ENCODE measurements around the gene LRMDA. TPM values are rescaled to one million over a fixed set of nuclear protein-coding genes. Genes with fewer than 3 reads are reported as not detected.

Gene LRMDA
- total RNA-seq, 4 donors from 2014 or later = 9.8 to 18.6 (median 15.8) TPM

DNA sequence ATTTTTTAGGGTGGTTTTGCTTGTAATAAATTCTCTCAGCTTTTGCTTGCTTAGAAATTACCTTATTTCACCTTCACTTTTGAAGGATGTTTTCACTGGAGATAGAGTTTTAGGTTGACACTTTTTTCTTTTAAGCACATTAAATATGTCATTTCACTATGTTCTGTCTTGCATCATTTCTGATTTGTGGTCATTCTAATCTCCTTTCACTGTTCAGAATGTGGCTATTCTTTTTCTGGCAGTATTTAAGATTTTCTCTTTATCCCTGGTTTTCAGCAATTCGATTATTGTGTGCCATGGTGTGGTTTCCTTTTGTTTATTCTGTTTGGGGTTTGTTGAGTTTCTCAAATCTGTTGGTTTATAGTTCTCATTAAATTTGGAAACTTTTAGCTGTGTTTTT lies 1140.6 kb downstream of the LRMDA start:
- no peaks in the 10 kb centered on the region for H3K27me3 ChIP-seq
- DNase-seq (ENCODE audit: low spot score in 2 of 2) = no peak
- no peak overlapping the region for H3K4me3 ChIP-seq
- H3K27ac ChIP-seq = no peak overlapping the region
- no peaks in the 10 kb centered on the region for H3K4me1 ChIP-seq
- WGBS, 2 donors = 70 to 83% methylated on average over 1 of the region's 1 CpG
- TF ChIP-seq EP300 (IDR thresholded peaks at IDR 0.05) (no peak), CTCF (IDR thresholded peaks at IDR 0.05) (no peak), POLR2A (IDR thresholded peaks at IDR 0.05) (no peak)
- peaks cover 0 to 16% (median 4%) of the 10 kb centered on the region in 4 donors for H3K9me3 ChIP-seq
- peaks cover 0 to 3% (median 0%) of the 10 kb centered on the region in 3 donors for H3K36me3 ChIP-seq

DNA sequence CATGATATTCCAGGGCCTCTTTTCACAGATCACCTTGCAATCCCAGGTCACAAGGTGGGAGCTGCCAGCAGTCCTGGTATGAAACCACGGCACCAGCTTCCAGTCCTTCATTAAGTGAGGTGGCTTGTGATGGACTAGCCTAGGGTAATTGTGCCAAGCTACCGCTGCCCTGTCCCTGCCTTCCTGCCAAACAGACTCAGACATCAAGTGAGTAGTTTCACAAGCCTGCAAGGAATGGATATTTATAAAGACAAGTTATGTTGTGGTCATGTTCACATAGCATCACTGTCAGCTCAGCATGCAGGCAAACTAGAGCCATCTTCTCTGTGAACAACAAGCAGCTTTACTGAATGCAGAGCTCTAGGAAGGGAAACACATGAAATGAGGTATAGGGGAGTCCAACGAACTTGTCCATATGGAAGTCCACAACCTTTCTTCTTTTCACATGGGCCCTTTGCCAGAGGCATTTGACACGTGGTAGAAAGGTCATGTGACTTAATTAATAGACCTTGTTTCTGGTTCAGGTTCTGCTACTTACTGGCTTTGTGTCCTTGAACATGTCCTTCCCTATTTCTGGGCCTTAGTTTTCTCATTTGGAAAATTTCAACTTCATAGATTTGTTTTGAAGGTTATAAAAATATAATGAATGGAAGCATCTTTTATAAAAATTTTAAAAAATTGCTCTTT lies 1145.0 kb downstream of the LRMDA start:
- H3K27ac ChIP-seq = no peak overlapping the region
- DNase-seq (ENCODE audit: low spot score in 2 of 2) = no peak
- WGBS, 2 donors = 61 to 68% methylated on average over 4 of the region's 4 CpGs

GRCh38 chr10:76577455-76577854 lies 1146.0 kb downstream of the LRMDA start:
- Histone ChIP-seq H3K27ac (no peak overlapping the region), H3K4me1 (no peaks in the 10 kb centered on the region), H3K9me3 (peaks cover 0 to 16% (median 4%) of the 10 kb centered on the region in 4 donors), H3K36me3 (peaks cover 0 to 3% (median 0%) of the 10 kb centered on the region in 3 donors), H3K4me3 (no peak overlapping the region), H3K27me3 (no peaks in the 10 kb centered on the region)
- TF ChIP-seq CTCF (IDR thresholded peaks at IDR 0.05) (no peak), EP300 (IDR thresholded peaks at IDR 0.05) (no peak), POLR2A (IDR thresholded peaks at IDR 0.05) (no peak)
- DNase-seq (ENCODE audit: low spot score in 2 of 2) = no peak
- WGBS, 2 donors = 94 to 100% methylated on average over 2 of the region's 2 CpGs

More for the DNA sequence above, 1145.0 kb downstream of the LRMDA start:
- H3K27me3 ChIP-seq = no peaks in the 10 kb centered on the region
- H3K36me3 ChIP-seq = peaks cover 0 to 3% (median 0%) of the 10 kb centered on the region in 3 donors
- TF ChIP-seq CTCF (IDR thresholded peaks at IDR 0.05) = no peak
- TF ChIP-seq EP300 (IDR thresholded peaks at IDR 0.05) = no peak
- TF ChIP-seq POLR2A (IDR thresholded peaks at IDR 0.05) = no peak
- H3K4me3 ChIP-seq = no peak overlapping the region
- H3K9me3 ChIP-seq = peaks cover 0 to 16% (median 4%) of the 10 kb centered on the region in 4 donors
- no peaks in the 10 kb centered on the region for H3K4me1 ChIP-seq

DNA sequence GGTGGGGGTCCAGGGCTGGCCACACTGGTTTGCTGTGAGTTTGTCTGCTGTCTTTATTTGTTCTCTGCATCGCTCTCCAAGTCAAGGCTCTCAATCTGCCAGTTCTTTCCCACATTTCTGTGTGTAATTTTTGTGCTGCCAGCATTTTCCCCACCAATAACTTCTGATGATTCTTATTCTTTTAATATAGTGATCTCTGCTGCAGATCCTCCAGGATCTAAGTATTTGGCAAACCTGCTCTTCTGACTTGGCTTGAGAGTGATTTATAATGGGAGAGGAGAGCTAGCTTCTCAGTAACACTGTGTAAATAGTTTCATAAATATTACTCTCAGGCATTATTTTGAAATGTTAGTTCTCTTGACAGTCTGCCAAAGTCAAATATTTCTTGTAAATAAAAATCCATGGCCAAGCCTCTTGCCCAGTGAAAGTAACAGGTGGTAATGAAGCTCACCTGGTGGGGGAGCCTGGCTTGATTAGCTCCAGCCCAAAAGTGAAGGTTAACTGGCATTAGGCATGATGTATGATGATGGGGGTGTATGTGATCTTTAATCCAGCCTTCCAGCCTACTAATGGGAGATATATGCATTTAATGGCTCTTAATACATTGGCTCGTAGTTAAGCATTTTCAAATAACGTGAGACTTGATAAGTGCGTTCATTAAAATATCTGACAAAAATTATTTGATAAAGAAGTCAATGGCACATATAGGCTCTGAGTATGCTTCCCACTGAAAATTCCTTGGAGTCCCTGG lies 1150.3 kb downstream of the LRMDA start:
- Histone ChIP-seq H3K36me3 (no peaks in the 10 kb centered on the region), H3K27me3 (no peaks in the 10 kb centered on the region), H3K9me3 (no peaks in the 10 kb centered on the region), H3K27ac (no peak overlapping the region), H3K4me3 (no peak overlapping the region), H3K4me1 (no peaks in the 10 kb centered on the region)
- TF ChIP-seq POLR2A (IDR thresholded peaks at IDR 0.05) = no peak
- no peak for TF ChIP-seq CTCF (IDR thresholded peaks at IDR 0.05)
- no peak for TF ChIP-seq EP300 (IDR thresholded peaks at IDR 0.05)
- no peak for DNase-seq (ENCODE audit: low spot score in 2 of 2)
- WGBS, 2 donors = 89 to 93% methylated on average over 4 of the region's 4 CpGs

- Histone ChIP-seq H3K27ac (no peak overlapping the region), H3K36me3 (no peaks in the 10 kb centered on the region), H3K4me3 (no peak overlapping the region), H3K27me3 (no peaks in the 10 kb centered on the region), H3K9me3 (no peaks in the 10 kb centered on the region), H3K4me1 (no peaks in the 10 kb centered on the region)
- WGBS, 2 donors = 94 to 100% methylated on average over 1 of the region's 1 CpG
- no peak for DNase-seq (ENCODE audit: low spot score in 2 of 2)
- TF ChIP-seq EP300 (IDR thresholded peaks at IDR 0.05) = no peak
- no peak for TF ChIP-seq POLR2A (IDR thresholded peaks at IDR 0.05)
- TF ChIP-seq CTCF (IDR thresholded peaks at IDR 0.05) = no peak
These were observed 1151.1 kb downstream of the LRMDA start for GRCh38 chr10:76582531-76582930.

Measured in tibial nerve (tissue), 4 donors.